Measurements from ENCODE around the gene TAMALIN. TPM values are rescaled to one million over a fixed set of nuclear protein-coding genes. Genes with fewer than 3 reads are reported as not detected.

The TAMALIN gene
- total and polyA plus RNA-seq, 2 experiments from 2014 or later: 8.0 to 9.9 TPM

DNA sequence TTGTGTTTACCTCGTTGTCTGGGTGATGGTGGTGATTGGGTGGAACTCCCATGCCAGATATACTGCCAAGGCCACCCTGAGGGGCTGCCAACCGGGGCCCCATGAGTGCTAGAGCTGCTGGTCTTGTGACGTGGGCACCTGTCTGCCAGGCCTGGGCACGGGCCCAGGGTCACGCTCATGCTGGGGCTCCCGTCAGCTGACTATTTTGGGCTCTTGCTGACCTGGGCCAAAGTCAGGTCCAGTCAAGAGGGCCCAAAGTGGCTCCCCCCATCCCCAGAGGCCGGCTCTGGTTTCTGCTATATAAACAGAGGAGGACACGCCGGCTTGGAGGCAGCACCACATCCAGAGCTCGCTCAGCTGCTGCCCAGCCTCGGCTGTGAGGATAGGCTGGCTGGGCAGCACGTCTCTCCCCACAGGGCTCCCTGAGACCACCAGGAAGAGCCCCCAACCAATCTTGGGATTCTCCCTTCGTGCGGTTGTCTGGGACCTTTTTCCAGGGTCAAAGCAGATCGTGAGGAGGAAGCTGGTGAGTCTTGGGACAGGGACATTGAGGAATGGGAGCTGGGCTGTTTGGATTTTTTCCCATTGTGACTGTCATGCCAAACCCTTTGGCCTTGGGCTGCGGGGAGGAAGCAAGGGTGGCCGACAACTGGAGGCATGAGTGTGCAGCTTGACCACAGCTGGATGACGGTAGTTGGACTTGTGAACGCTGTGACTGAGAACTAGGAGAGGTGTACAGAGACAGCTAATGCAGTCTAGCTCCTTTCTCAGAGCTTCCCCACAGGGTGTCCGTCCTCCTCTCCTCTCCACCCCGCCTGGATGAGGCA, 36.9 kb downstream of the TAMALIN start:
- TF ChIP-seq, protein P1, sequence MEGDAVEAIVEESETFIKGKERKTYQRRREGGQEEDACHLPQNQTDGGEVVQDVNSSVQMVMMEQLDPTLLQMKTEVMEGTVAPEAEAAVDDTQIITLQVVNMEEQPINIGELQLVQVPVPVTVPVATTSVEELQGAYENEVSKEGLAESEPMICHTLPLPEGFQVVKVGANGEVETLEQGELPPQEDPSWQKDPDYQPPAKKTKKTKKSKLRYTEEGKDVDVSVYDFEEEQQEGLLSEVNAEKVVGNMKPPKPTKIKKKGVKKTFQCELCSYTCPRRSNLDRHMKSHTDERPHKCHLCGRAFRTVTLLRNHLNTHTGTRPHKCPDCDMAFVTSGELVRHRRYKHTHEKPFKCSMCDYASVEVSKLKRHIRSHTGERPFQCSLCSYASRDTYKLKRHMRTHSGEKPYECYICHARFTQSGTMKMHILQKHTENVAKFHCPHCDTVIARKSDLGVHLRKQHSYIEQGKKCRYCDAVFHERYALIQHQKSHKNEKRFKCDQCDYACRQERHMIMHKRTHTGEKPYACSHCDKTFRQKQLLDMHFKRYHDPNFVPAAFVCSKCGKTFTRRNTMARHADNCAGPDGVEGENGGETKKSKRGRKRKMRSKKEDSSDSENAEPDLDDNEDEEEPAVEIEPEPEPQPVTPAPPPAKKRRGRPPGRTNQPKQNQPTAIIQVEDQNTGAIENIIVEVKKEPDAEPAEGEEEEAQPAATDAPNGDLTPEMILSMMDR (IDR thresholded peaks at IDR 0.05; ENCODE audit: poor library complexity): no peak
- TF ChIP-seq EZH2 (IDR thresholded peaks at IDR 0.05; ENCODE audit: borderline replicate concordance) (no peak), EZH2phosphoT487 (IDR thresholded peaks at IDR 0.05; ENCODE audit: low read depth, severe bottlenecking, unreplicated experiment) (no peak)
- Histone ChIP-seq H3K27me3 (no peaks in the 10 kb centered on the region), H4K20me1 (ENCODE audit: insufficient read depth, poor library complexity, severe bottlenecking) (peaks cover 2% of the 10 kb centered on the region), H3K4me1 (ENCODE audit: insufficient read depth) (no peaks in the 10 kb centered on the region), H3K4me2 (no peak overlapping the region), H3K79me2 (peaks cover 5% of the 10 kb centered on the region), H3K4me3 (no peak overlapping the region), H2AFZ (no peak overlapping the region), H3K27ac (no peak overlapping the region), H3K9me2 (replicated peaks; ENCODE audit: insufficient read depth) (no peaks in the 10 kb centered on the region), H3K9me3 (ENCODE audit: low read depth) (no peaks in the 10 kb centered on the region), H3K36me3 (replicated peaks; ENCODE audit: insufficient read depth, low read depth) (no peaks in the 10 kb centered on the region)
- no peak for DNase-seq (ENCODE audit: low spot score)
- 92% methylated on average over 21 of the region's 21 CpGs for WGBS (ENCODE audit: low lambda C conversion rate, missing lambda C conversion rate)

DNA sequence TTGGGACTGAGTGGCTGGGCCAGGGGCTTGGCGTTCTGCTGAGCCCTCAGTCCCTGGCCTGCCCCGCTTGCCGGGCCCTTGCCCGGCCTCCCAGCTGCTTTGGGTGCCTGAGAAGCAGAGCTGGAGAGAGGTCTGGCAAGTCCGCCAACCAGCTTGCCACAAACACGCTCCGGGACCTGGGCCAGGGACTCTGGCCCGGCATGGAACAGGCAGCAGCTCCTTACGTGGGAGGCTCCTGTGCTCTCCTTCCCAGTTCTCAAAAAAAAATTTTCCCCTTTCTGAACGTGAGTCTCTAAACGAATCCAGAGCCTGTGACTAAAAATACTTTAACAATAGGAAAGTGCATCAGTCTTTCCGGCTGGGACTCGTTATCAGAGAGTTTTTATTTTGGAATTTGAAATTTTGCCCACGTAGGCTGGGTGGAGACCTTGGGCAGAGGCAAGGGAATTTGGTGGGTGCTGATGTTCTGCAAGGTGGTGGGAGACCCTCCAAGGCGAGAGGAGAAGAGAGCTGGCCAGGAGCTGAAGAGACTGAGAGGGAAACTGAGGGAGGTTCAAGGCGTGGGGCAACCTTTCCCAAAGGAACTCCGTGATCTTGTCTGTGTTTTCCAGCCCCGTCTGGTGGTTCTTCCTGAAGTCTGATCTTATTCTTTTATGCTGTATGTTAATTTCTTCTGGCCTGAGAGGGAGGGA, 37.7 kb downstream of the TAMALIN start:
- H3K36me3 ChIP-seq (replicated peaks; ENCODE audit: insufficient read depth, low read depth): no peaks in the 10 kb centered on the region
- WGBS (ENCODE audit: low lambda C conversion rate, missing lambda C conversion rate): 88% methylated on average over 18 of the region's 18 CpGs
- H3K27me3 ChIP-seq: no peaks in the 10 kb centered on the region
- no peak for DNase-seq (ENCODE audit: low spot score)
- H3K4me2 ChIP-seq: no peak overlapping the region
- TF ChIP-seq, protein P1 (IDR thresholded peaks at IDR 0.05; ENCODE audit: poor library complexity): no peak
- TF ChIP-seq EZH2phosphoT487 (IDR thresholded peaks at IDR 0.05; ENCODE audit: low read depth, severe bottlenecking, unreplicated experiment) (no peak), EZH2 (IDR thresholded peaks at IDR 0.05; ENCODE audit: borderline replicate concordance) (no peak)
- H3K4me3 ChIP-seq: no peak overlapping the region
- no peak overlapping the region for H2AFZ ChIP-seq
- H3K9me3 ChIP-seq (ENCODE audit: low read depth): no peaks in the 10 kb centered on the region
- no peaks in the 10 kb centered on the region for H3K4me1 ChIP-seq (ENCODE audit: insufficient read depth)
- H4K20me1 ChIP-seq (ENCODE audit: insufficient read depth, poor library complexity, severe bottlenecking): no peaks in the 10 kb centered on the region
- H3K27ac ChIP-seq: no peak overlapping the region
- H3K79me2 ChIP-seq: no peaks in the 10 kb centered on the region
- H3K9me2 ChIP-seq (replicated peaks; ENCODE audit: insufficient read depth): no peaks in the 10 kb centered on the region

DNA sequence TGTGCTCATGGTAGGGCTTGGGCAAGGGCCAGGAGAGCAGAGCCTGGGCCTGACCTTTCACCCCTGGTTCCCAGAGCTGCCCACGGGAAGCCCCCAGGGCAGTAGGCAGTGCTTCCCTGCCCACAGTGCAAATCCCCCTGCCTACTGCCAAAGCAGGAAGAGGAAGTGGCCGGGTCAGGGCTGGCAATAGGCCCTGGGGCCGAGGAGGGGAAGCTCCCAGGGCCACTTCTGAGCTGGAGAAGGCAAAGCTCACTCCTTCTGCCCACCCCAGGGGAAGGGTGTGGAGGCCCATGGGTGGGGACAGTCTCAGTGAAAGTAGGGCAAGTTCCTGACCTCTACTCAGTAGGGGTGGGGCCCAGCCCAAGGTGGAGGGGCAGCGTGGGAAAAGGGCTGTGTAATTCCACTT, 39.1 kb downstream of the TAMALIN start:
- Histone ChIP-seq H3K36me3 (replicated peaks; ENCODE audit: insufficient read depth, low read depth) (no peaks in the 10 kb centered on the region), H4K20me1 (ENCODE audit: insufficient read depth, poor library complexity, severe bottlenecking) (no peaks in the 10 kb centered on the region), H3K27ac (no peak overlapping the region), H3K4me2 (no peak overlapping the region), H3K79me2 (no peaks in the 10 kb centered on the region), H3K4me1 (ENCODE audit: insufficient read depth) (peaks cover 8% of the 10 kb centered on the region), H2AFZ (no peak overlapping the region), H3K9me2 (replicated peaks; ENCODE audit: insufficient read depth) (no peaks in the 10 kb centered on the region), H3K9me3 (ENCODE audit: low read depth) (no peaks in the 10 kb centered on the region), H3K27me3 (no peaks in the 10 kb centered on the region), H3K4me3 (no peak overlapping the region)
- DNase-seq (ENCODE audit: low spot score): no peak
- 83% methylated on average over 4 of the region's 4 CpGs for WGBS (ENCODE audit: low lambda C conversion rate, missing lambda C conversion rate)
- TF ChIP-seq EZH2phosphoT487 (IDR thresholded peaks at IDR 0.05; ENCODE audit: low read depth, severe bottlenecking, unreplicated experiment) (no peak), EZH2 (IDR thresholded peaks at IDR 0.05; ENCODE audit: borderline replicate concordance) (no peak)
- TF ChIP-seq, protein P1 (IDR thresholded peaks at IDR 0.05; ENCODE audit: poor library complexity): no peak
